WERI-Rb-1 (cell line): ENCODE results near the gene ZNF740.
"Not testable (repeated sequence)": the region's sequence is repeated elsewhere in the genome, so short reads cannot be mapped to it uniquely, and the experiment has no call there.

Experiments used
- DNase-seq: peaks from one replicate; pipeline ENCODE4 v3.0.0-alpha.2; 2020
- H3K27ac ChIP-seq: fragments of 250-450 bp; sonication (Bioruptor Pico); 2 replicates; pipeline ENCODE4 v1.5.1; 2020; ENCODE audit warnings: mild to moderate bottlenecking, moderate library complexity
- H3K27me3 ChIP-seq: fragments of 250-450 bp; sonication (Bioruptor Pico); 2 replicates; pipeline ENCODE4 v1.5.1; 2021; ENCODE audit warnings: mild to moderate bottlenecking, low read depth, moderate library complexity; ENCODE audit not compliant: insufficient read depth, severe bottlenecking
- H3K36me3 ChIP-seq: fragments of 250-450 bp; sonication (Bioruptor Pico); 2 replicates; pipeline ENCODE4 v1.5.1; 2020; ENCODE audit warnings: mild to moderate bottlenecking, moderate library complexity
- H3K4me3 ChIP-seq: 2 replicates; pipeline ENCODE4 v1.5.1; 2011; ENCODE audit warnings: low read depth, mild to moderate bottlenecking, control low read depth, low read length
- H3K9me3 ChIP-seq: fragments of 250-450 bp; sonication (Bioruptor Pico); 2 replicates; pipeline ENCODE4 v1.5.1; 2021; ENCODE audit warnings: mild to moderate bottlenecking, moderate library complexity; ENCODE audit not compliant: severe bottlenecking
- TF ChIP-seq, protein P1 (sequence below): IDR thresholded peaks from 2 replicates; pipeline ENCODE4 v1.5.1; 2011; ENCODE audit warnings: low read depth, mild to moderate bottlenecking, control low read depth, inconsistent platforms, low read length

ZNF740 gene

DNA sequence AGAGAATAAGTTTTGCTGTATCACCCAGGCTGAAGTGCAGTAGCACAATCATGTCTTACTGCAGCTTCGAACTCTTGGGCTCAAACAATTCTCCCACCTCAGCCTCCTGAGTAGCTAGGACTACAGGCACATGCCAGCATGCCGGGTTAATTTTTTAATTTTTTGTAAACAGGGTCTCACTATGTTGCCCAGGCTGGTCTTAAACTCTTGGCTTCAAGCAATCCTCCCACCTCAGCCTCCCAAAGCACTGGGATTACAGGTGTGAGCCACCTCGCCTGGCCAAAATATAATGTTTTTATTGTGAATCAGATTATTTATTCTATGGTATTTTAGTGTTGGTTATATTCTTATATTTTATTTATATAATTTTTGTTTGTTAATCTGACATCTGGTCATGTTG, 3.8 kb upstream of the ZNF740 start:
- H3K27me3 ChIP-seq, result no peaks in the 10 kb centered on the region
- H3K4me3 ChIP-seq, result no peak overlapping the region
- DNase-seq, result no peak
- H3K27ac ChIP-seq, result no peak overlapping the region
- H3K9me3 ChIP-seq, result no peaks in the 10 kb centered on the region
- TF ChIP-seq, protein P1, sequence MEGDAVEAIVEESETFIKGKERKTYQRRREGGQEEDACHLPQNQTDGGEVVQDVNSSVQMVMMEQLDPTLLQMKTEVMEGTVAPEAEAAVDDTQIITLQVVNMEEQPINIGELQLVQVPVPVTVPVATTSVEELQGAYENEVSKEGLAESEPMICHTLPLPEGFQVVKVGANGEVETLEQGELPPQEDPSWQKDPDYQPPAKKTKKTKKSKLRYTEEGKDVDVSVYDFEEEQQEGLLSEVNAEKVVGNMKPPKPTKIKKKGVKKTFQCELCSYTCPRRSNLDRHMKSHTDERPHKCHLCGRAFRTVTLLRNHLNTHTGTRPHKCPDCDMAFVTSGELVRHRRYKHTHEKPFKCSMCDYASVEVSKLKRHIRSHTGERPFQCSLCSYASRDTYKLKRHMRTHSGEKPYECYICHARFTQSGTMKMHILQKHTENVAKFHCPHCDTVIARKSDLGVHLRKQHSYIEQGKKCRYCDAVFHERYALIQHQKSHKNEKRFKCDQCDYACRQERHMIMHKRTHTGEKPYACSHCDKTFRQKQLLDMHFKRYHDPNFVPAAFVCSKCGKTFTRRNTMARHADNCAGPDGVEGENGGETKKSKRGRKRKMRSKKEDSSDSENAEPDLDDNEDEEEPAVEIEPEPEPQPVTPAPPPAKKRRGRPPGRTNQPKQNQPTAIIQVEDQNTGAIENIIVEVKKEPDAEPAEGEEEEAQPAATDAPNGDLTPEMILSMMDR, result no peak
- H3K36me3 ChIP-seq, result peaks cover 2% of the 10 kb centered on the region

DNA sequence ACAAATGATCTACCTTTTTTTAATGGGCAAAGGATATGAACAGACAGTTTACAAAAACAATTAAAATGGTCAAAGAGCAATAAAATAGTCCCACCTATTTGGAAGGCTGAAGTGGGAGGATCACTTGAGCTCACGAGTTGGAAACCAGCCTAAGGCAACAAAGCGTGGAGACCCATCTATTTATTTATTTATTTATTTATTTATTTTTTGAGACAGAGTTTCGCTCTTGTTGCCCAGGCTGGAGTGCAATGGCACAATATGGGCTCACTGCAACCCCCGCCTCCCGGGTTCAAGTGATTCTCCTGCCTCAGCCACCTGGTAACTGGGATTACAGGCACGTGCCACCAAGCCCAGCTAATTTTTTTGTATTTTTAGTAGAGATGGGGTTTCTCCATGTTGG, 3.1 kb upstream of the ZNF740 start:
- H3K27me3 ChIP-seq, H3K9me3 ChIP-seq, H3K4me3 ChIP-seq, H3K27ac ChIP-seq, DNase-seq, H3K36me3 ChIP-seq: not testable (repeated sequence)

DNA sequence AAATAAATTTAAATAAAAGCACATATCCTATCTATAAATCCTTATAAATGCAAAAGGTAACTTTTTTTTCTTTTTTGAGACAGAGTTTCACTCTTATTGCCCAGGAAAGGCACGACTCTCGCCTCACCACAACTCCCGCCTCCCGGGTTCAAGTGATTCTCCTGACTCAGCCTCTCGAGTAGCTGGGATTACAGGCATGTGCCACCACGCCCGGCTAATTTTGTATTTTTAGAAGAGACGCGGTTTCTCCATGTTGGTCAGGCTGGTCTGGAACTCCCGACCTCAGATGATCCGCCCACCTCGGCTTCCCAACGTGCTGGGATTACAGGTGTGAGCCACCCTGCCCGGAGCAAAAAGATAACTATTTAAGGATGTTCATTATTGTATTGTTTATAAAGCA, 1.7 kb upstream of the ZNF740 start:
- peaks cover 23% of the 10 kb centered on the region for H3K36me3 ChIP-seq
- H3K4me3 ChIP-seq, H3K27me3 ChIP-seq, DNase-seq, H3K27ac ChIP-seq, H3K9me3 ChIP-seq: not testable (repeated sequence)

DNA sequence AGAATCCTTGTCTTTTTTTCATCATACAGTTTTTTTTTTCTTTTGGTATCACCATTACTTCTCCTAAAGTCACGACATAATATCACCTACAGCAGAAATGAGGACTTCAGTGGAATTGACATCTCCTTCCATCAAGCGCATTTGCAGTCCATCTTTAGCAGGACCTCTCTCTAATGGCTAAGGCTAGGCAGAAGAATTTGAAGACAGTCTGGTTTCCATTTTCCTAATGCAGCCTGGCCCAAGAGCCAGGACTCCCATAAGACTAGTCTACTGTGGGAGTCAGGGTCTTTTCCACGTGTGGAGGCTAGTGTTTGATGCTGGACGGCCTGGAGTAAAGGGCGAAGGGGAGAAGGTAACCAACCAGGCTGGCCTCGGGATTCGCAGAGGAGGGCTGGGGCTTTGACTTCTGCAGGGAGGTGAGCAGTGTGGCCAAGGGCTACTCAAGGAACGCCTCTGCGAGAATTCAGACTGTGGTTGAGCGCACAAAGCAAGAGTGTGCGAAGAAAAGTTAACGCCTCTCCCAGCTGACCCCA, 769 bp upstream of the ZNF740 start:
- no peaks in the 10 kb centered on the region for H3K9me3 ChIP-seq
- peak overlapping the region; percentile 78 for H3K4me3 ChIP-seq
- H3K36me3 ChIP-seq, result peaks cover 32% of the 10 kb centered on the region
- no peaks in the 10 kb centered on the region for H3K27me3 ChIP-seq
- peak overlapping the region; percentile 99 for H3K27ac ChIP-seq
- DNase-seq, result no peak
- TF ChIP-seq, protein P1, result no peak

DNA sequence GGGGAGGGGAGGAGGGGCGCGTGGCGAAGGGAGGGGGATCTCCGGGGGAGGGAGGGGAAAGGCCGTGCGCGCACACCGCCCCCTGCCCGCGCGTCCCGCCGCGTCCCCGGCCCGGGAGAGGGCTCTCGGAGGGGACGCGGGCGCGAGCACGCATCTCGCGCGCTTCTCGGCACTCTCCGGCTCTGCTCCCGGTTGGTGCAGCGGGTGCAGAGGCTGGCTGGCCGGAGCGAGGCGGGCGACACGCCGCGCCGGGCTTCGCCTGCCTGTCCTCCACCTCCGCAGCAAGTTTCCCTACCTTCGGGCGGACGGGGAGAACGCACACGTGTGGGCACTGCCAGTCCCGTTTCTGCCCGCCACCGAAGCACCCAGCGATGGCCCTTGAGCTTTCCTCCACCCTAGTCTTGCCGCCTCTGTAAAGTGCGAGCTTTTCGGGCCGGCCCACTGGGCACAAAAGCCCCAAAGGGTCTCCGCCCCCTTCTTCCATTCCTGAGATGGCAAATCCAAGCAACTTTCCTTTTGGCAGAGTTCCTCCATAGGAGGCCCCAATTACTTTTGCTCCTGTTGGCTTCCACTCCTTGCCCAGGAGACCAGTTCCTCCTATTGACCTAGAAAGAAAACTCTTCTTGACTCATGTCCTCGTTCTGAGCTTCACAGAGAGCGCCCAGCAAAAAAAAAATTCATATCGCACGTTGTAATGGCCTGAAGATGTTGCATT, 566 bp downstream of the ZNF740 start:
- peaks cover 45% of the 10 kb centered on the region for H3K36me3 ChIP-seq
- H3K27me3 ChIP-seq, result no peaks in the 10 kb centered on the region
- peak overlapping the region; percentile 70 for H3K4me3 ChIP-seq
- TF ChIP-seq, protein P1, result 0 out of 2 replicates have a peak, but pooled peaks have one; percentile 4
- H3K9me3 ChIP-seq, result no peaks in the 10 kb centered on the region
- peak; percentile 89 for DNase-seq
- H3K27ac ChIP-seq, result peak overlapping the region; percentile 99

DNA sequence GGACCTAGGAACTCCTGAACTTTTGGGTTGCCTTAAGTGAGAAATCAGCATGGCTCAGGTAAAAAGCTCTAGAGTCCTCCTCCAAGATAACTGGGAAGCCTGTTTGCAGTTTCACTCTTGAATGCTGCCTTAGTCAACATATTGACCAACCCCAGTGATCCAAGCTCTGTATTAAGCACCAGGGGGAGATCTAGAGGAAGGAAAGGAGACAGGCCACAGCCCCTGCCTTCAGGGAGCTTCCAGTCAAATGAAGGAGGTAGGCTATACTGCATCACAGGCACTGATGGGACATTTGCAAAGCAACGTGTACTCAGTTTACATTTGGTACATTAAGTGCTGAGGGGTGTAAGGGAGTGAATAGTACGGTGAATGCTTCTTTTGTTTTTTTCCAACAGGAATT, 1.4 kb downstream of the ZNF740 start:
- H3K4me3 ChIP-seq, result 0 out of 2 replicates have a peak overlapping the region, but pooled peaks have one; percentile 70
- H3K9me3 ChIP-seq, result no peaks in the 10 kb centered on the region
- H3K27ac ChIP-seq, result no peak overlapping the region
- peaks cover 54% of the 10 kb centered on the region for H3K36me3 ChIP-seq
- no peak for DNase-seq
- no peaks in the 10 kb centered on the region for H3K27me3 ChIP-seq
- TF ChIP-seq, protein P1, result no peak

DNA sequence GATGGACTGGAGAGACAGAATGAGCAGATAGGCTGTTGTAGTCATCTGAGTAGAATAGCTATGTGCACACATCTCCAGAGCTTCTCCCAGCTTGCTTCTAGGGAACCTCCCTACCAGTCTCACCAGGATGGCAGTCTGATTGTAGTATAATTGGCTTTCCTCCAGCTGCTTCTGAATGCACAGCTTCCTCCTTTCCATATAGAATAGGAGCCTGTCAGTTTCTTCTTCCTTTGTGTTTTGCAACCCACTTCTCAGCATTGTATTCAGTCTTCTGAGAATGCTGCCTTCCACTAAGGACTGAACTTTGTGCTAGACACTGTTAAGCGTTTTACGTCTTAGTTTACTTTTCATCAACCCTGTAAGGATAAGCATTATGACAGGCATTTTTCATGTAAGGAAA, 2.4 kb downstream of the ZNF740 start:
- peaks cover 64% of the 10 kb centered on the region for H3K36me3 ChIP-seq
- no peak for DNase-seq
- no peak overlapping the region for H3K4me3 ChIP-seq
- no peaks in the 10 kb centered on the region for H3K9me3 ChIP-seq
- H3K27me3 ChIP-seq, result no peaks in the 10 kb centered on the region
- no peak overlapping the region for H3K27ac ChIP-seq
- TF ChIP-seq, protein P1, result no peak
